ENCODE data around the gene SLC6A11. TPM values are rescaled to one million over a fixed set of nuclear protein-coding genes. Genes with fewer than 3 reads are reported as not detected.

Gene SLC6A11
- total and polyA plus RNA-seq, 7 donors, result 0.06 TPM; not detected in 6

DNA sequence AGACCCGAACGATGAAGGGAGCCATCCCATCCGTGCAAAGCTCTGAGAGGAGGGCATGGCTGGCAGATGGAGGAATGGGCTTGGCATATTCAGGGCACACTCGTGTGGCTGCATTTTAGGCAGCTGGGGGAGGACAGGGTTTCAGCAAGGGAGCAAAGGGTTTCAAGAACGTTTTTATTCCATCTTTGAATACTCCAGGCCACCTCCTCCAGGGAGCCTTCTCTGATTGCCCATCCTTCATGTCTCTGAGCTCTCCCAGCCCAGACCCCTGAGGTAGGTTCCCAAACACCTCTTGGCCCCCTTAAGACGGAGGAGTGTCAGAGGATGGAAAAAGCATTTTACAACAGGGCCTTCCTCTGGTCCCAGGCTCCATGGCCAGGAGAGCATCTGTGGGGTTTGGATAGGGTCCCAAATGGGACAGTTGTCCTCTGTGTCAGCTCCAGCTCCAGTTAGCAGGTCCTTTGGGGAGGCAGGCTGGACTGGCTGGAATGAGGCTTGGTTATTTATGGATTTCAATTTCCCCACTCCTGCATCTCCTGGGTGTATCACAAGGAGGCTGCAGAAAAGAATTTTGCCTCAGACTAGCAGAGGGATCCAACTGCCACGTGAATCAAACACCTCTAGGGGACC lies 158.8 kb downstream of the SLC6A11 start:
- H3K4me3 ChIP-seq, result no peak overlapping the region
- H3K27me3 ChIP-seq (ENCODE audit: insufficient read depth in 3 of 3, low read length in 2 of 3), result peaks cover 0 to 5% (median 0%) of the 10 kb centered on the region in 3 donors
- no peak for ATAC-seq
- TF ChIP-seq, protein P1, sequence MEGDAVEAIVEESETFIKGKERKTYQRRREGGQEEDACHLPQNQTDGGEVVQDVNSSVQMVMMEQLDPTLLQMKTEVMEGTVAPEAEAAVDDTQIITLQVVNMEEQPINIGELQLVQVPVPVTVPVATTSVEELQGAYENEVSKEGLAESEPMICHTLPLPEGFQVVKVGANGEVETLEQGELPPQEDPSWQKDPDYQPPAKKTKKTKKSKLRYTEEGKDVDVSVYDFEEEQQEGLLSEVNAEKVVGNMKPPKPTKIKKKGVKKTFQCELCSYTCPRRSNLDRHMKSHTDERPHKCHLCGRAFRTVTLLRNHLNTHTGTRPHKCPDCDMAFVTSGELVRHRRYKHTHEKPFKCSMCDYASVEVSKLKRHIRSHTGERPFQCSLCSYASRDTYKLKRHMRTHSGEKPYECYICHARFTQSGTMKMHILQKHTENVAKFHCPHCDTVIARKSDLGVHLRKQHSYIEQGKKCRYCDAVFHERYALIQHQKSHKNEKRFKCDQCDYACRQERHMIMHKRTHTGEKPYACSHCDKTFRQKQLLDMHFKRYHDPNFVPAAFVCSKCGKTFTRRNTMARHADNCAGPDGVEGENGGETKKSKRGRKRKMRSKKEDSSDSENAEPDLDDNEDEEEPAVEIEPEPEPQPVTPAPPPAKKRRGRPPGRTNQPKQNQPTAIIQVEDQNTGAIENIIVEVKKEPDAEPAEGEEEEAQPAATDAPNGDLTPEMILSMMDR (IDR thresholded peaks at IDR 0.05), result no peak
- H3K27ac ChIP-seq, result no peak overlapping the region
- intact Hi-C loops (cut with DNase I), result no loop called here
- H3K4me1 ChIP-seq, result no peaks in the 10 kb centered on the region
- no peak for DNase-seq
- 38 to 50% (median 38%) methylated on average over 7 of the region's 7 CpGs for WGBS, 3 donors
- H3K9me3 ChIP-seq, result no peaks in the 10 kb centered on the region
- no peaks in the 10 kb centered on the region for H3K36me3 ChIP-seq (ENCODE audit: insufficient read depth in 1 of 2, low read depth in 1 of 2)

DNA sequence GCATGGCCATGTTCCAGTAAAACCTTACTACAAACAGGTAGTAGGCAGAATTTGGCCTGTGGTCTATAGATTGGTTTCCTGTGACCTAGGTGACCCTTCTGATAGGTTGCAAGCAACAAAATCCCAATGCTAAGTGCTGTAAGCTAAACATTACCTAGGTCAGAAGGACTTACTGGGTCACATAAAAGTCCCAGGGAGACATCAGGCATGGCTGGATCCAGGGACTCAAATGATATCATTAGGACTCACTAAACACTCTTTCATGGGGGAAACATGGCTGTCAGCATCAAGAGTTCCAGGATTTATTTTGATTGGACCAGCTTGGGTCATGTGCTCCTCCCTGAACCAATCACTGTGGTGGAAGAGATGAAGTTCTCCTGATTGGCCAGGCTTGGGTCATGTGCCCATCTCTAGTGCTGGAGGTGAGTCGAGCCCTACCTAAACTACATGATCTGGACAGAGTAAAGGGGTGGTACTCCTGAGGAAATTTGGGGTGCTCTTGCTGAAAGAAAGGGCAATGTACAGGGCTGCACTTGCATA lies 159.7 kb downstream of the SLC6A11 start:
- ATAC-seq (no peak), DNase-seq (no peak)
- Histone ChIP-seq H3K27me3 (ENCODE audit: insufficient read depth in 3 of 3, low read length in 2 of 3) (peaks cover 0 to 5% (median 0%) of the 10 kb centered on the region in 3 donors), H3K4me1 (no peaks in the 10 kb centered on the region), H3K4me3 (no peak overlapping the region), H3K36me3 (ENCODE audit: insufficient read depth in 1 of 2, low read depth in 1 of 2) (no peaks in the 10 kb centered on the region), H3K9me3 (no peaks in the 10 kb centered on the region), H3K27ac (no peak overlapping the region)
- intact Hi-C loops (cut with DNase I), result no loop called here
- 74 to 88% (median 85%) methylated on average over 1 of the region's 1 CpG for WGBS, 3 donors
- TF ChIP-seq, protein P1 (IDR thresholded peaks at IDR 0.05), result no peak

DNA sequence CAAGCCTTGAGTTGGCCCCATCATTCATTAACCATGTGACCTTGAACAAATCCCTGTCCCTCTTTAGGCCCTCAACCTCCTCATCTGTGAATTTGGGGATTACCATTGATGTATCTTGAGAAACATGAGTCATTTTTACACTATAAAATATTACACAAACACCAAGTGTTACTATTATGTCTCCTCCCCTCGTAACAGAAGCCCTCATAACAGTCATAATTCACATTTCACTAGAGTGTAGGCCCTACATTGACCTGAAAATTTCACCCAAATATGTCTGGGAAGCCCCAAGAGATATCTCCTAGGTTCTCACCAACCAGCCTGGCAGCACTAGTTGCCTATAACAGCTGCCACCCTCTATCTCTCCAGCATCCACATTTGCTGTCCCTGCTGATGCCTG lies 160.7 kb downstream of the SLC6A11 start:
- WGBS, 3 donors, result 94 to 100% (median 100%) methylated on average over 1 of the region's 1 CpG
- H3K27me3 ChIP-seq (ENCODE audit: insufficient read depth in 3 of 3, low read length in 2 of 3), result peaks cover 0 to 5% (median 0%) of the 10 kb centered on the region in 3 donors

DNA sequence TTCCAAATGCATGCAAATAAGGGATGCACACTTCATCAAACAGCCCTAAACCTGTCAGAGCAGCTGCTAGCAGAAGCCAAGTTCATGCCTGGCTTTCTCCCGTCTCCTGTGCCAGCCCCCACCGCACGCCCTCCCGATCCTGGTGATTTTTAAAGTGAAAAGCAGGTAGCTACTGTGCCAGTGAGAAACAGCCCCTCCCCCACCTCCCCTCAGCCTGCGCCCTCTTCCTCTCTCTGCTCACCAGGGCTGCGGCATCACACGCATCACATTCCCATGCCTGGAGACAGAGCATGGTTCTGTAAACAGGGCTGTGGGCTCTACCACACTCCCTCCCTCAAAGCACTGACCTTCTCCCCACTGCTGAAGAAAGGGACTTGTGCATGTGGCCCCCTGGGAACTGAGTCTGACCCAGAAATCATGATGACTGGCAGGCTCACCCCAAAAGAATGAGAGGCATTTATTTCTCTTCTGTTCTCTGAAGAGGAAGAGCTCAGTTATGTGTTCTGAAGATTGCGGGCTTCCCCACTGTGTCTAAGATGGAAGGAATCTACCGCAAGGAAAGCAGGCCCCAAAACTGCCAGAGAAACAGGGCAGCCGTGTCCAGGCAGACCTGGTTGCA lies 162.0 kb downstream of the SLC6A11 start:
- ATAC-seq, result no peak
- H3K27me3 ChIP-seq (ENCODE audit: insufficient read depth in 3 of 3, low read length in 2 of 3), result peaks cover 0 to 4% (median 0%) of the 10 kb centered on the region in 3 donors
- H3K27ac ChIP-seq, result no peak overlapping the region
- TF ChIP-seq, protein P1 (IDR thresholded peaks at IDR 0.05), result no peak
- intact Hi-C loops (cut with DNase I), result no loop called here
- WGBS, 3 donors, result 57 to 70% (median 65%) methylated on average over 10 of the region's 10 CpGs
- no peaks in the 10 kb centered on the region for H3K9me3 ChIP-seq
- no peak overlapping the region for H3K4me3 ChIP-seq
- H3K4me1 ChIP-seq, result peaks cover 6% of the 10 kb centered on the region
- no peaks in the 10 kb centered on the region for H3K36me3 ChIP-seq (ENCODE audit: insufficient read depth in 1 of 2, low read depth in 1 of 2)
- no peak for DNase-seq

More for the DNA sequence above, 160.7 kb downstream of the SLC6A11 start:
- Histone ChIP-seq H3K27ac (no peak overlapping the region), H3K36me3 (ENCODE audit: insufficient read depth in 1 of 2, low read depth in 1 of 2) (no peaks in the 10 kb centered on the region), H3K4me1 (no peaks in the 10 kb centered on the region), H3K4me3 (no peak overlapping the region), H3K9me3 (no peaks in the 10 kb centered on the region)
- intact Hi-C loops (cut with DNase I), result no loop called here
- DNase-seq (no peak), ATAC-seq (no peak)
- TF ChIP-seq, protein P1 (IDR thresholded peaks at IDR 0.05), result no peak

Measured in psoas muscle (tissue), 8 donors.